Tibial nerve (tissue), 3 donors: Measurements from ENCODE around the gene ESRRG.

ENCODE experiments used
- POLR2A ChIP-seq, 2 donors: fragments of 450-650 bp; IDR thresholded peaks; one replicate each; pipeline ENCODE4 v1.6.1; 2017; ENCODE audit warnings: antibody characterized with exemption in 2 of 2, mild to moderate bottlenecking in 2 of 2, moderate library complexity in 2 of 2
- TF ChIP-seq, protein P1 (sequence below), 5 experiments: fragments of 200-600 bp in 3 of 5; fragments of 450-650 bp in 2 of 5; sonication (generic) in 3 of 5; IDR thresholded peaks; one replicate each; pipeline ENCODE4 v1.5.1; 2016 to 2019; ENCODE audit warnings: antibody characterized with exemption in 5 of 5, mild to moderate bottlenecking in 3 of 5, moderate library complexity in 2 of 5

DNA sequence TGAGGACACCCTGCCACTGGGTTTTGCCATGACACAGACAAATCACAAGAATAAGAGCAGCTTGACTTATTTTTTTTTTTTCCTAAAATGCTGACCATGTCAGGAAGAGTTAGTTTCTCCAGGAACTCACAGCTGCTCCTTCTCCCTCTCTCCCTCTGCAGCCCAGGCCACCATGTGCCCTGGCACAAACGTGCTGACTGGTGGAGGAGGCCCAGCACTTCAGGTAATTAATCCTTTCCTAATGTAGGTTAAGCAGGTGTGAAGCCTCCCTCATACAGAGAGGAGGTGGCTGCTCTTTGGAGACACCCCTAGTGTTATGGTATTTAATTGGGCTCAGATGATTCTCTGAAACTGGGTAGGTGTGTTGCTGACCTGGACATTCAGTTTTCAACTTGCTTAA, 170.2 kb downstream of the ESRRG start:
- TF ChIP-seq, protein P1, sequence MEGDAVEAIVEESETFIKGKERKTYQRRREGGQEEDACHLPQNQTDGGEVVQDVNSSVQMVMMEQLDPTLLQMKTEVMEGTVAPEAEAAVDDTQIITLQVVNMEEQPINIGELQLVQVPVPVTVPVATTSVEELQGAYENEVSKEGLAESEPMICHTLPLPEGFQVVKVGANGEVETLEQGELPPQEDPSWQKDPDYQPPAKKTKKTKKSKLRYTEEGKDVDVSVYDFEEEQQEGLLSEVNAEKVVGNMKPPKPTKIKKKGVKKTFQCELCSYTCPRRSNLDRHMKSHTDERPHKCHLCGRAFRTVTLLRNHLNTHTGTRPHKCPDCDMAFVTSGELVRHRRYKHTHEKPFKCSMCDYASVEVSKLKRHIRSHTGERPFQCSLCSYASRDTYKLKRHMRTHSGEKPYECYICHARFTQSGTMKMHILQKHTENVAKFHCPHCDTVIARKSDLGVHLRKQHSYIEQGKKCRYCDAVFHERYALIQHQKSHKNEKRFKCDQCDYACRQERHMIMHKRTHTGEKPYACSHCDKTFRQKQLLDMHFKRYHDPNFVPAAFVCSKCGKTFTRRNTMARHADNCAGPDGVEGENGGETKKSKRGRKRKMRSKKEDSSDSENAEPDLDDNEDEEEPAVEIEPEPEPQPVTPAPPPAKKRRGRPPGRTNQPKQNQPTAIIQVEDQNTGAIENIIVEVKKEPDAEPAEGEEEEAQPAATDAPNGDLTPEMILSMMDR (IDR thresholded peaks at IDR 0.05) = no peak
- TF ChIP-seq POLR2A (IDR thresholded peaks at IDR 0.05) = no peak
